Measurements from ENCODE around the gene HIPK1.

HIPK1 gene

GRCh38 chr1:114021665-114022099 is 92.6 kb downstream of the HIPK1 start:
- DNase-seq: no peak

- no peak for DNase-seq
Measured at GRCh38 chr1:114022877-114023276, 93.8 kb downstream of the HIPK1 start.

GRCh38 chr1:114023377-114023776 is 94.3 kb downstream of the HIPK1 start:
- no peak for DNase-seq

GRCh38 chr1:114024049-114024448 is 94.9 kb downstream of the HIPK1 start:
- no peak for DNase-seq

- no peak for DNase-seq
Measured at GRCh38 chr1:114025609-114026401, 96.7 kb downstream of the HIPK1 start.

- DNase-seq: no peak
Measured at GRCh38 chr1:114026797-114027196, 97.7 kb downstream of the HIPK1 start.

All from left hindlimb (tissue), 1 donor.